ENCODE results near the gene SYCE3.

DNA sequence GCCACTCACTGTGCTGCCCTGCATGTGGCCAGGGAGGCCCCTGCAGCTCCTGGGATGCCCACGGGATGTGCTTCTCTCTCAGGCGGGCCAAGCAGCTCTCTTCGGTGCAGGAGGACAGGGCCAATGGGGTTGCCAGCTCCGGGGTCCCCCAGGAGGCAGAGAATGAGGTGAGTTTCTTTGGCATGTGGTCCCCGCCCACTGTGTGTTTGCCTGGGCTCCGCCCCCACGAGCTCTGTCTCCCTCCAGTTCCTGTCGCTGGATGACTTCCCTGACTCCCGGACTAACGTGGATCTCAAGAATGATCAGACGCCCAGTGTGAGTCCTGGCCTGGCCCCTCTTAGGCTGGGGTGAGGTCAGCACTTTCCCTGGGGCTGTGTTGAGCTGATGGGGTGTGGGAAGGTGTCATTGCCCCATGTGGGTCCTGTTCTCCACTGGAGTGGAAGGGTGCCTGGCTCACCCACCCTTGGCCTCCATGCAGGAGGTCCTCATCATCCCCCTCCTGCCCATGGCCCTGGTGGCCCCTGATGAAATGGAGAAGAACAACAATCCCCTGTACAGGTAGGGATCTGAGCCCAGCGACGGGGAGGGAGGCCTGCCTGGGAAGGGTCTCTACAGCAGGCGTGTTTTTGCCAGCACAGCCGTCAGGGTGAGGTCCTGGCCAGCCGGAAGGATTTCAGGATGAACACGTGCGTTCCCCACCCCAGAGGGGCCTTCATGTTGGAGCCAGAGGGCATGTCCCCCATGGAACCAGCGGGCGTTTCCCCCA, 45.0 kb downstream of the SYCE3 start:
- TF ChIP-seq, protein P1, sequence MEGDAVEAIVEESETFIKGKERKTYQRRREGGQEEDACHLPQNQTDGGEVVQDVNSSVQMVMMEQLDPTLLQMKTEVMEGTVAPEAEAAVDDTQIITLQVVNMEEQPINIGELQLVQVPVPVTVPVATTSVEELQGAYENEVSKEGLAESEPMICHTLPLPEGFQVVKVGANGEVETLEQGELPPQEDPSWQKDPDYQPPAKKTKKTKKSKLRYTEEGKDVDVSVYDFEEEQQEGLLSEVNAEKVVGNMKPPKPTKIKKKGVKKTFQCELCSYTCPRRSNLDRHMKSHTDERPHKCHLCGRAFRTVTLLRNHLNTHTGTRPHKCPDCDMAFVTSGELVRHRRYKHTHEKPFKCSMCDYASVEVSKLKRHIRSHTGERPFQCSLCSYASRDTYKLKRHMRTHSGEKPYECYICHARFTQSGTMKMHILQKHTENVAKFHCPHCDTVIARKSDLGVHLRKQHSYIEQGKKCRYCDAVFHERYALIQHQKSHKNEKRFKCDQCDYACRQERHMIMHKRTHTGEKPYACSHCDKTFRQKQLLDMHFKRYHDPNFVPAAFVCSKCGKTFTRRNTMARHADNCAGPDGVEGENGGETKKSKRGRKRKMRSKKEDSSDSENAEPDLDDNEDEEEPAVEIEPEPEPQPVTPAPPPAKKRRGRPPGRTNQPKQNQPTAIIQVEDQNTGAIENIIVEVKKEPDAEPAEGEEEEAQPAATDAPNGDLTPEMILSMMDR (conservative IDR thresholded peaks at IDR 0.05; ENCODE audit: low read depth, low read length) = no peak
- TF ChIP-seq EZH2 (IDR thresholded peaks at IDR 0.05; ENCODE audit: low read length, unreplicated experiment) = no peak
- TF ChIP-seq EZH2phosphoT487 (IDR thresholded peaks at IDR 0.05; ENCODE audit: borderline replicate concordance, low read length) = no peak
